NT2/D1 (cell line): ENCODE data around the gene ANLN.

Experiments used
- SUZ12 ChIP-seq: IDR thresholded peaks from 2 replicates; pipeline ENCODE4 v1.6.1; 2011; ENCODE audit not compliant: insufficient read length, insufficient read depth; ENCODE audit errors: extremely low read depth
- YY1 ChIP-seq: IDR thresholded peaks from 2 replicates; pipeline ENCODE4 v1.6.1; 2011; ENCODE audit not compliant: insufficient read length, insufficient read depth
- ZNF274 ChIP-seq: IDR thresholded peaks from 2 replicates; pipeline ENCODE4 v1.6.1; 2011; ENCODE audit warnings: mild to moderate bottlenecking, low read depth, low read length

DNA sequence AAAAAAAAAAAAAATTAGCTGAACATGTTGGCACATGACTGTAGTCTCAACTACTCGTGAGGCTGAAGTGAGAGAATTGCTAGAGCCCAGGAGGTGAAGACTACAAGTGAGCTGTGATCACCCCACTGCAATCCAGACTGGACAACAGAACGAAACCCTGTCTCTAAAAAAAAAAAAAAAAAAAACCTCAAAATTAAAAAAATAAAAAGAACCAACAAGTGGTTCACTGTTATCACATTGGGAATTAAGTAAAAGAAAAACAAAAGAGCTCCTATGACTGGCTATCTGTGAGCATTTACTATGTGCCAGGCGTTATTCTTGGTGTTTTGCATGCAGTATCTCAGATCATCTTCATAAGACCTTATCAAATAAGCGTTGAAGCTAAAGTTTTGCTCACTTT, 66.0 kb downstream of the ANLN start:
- no peak for TF ChIP-seq SUZ12
- TF ChIP-seq YY1: no peak
- TF ChIP-seq ZNF274: no peak
